Mesenchymal stem cell (in vitro differentiated cells and primary cell): ENCODE measurements around the gene ENPP3.

Experiments
- DNase-seq: peaks from one replicate; pipeline ENCODE4 v3.0.0-alpha.2; 2013
- H2AFZ ChIP-seq: one replicate; pipeline ENCODE4 v1.6.1; 2013; ENCODE audit warnings: low read depth, mild to moderate bottlenecking, control low read depth, inconsistent platforms, low read length, moderate library complexity
- H2AK5ac ChIP-seq: 2 replicates; pipeline ENCODE4 v1.6.1; 2013; ENCODE audit warnings: low read length, moderate library complexity, mild to moderate bottlenecking, inconsistent platforms; ENCODE audit not compliant: severe bottlenecking
- H2BK120ac ChIP-seq: one replicate; pipeline ENCODE4 v1.6.1; 2013; ENCODE audit warnings: low read depth, mild to moderate bottlenecking, inconsistent platforms, low read length, moderate library complexity
- H2BK12ac ChIP-seq, 2 experiments: one replicate each; pipeline ENCODE4 v1.6.1; 2013; ENCODE audit warnings: inconsistent platforms in 2 of 2, low read length in 2 of 2, mild to moderate bottlenecking in 2 of 2, moderate library complexity in 2 of 2, control low read depth in 1 of 2
- H2BK15ac ChIP-seq: one replicate; pipeline ENCODE4 v1.6.1; 2013; ENCODE audit warnings: mild to moderate bottlenecking, low read depth, inconsistent platforms; ENCODE audit not compliant: poor library complexity, severe bottlenecking
- H2BK5ac ChIP-seq: 2 replicates; pipeline ENCODE4 v1.6.1; 2013; ENCODE audit warnings: low read depth, mild to moderate bottlenecking, low read length, control low read depth, inconsistent platforms; ENCODE audit not compliant: poor library complexity, severe bottlenecking
- H3K14ac ChIP-seq, 2 experiments: one replicate each; pipeline ENCODE4 v1.6.1; 2013; ENCODE audit warnings: inconsistent platforms in 2 of 2, low read length in 2 of 2, control low read depth in 1 of 2, mild to moderate bottlenecking in 1 of 2, moderate library complexity in 1 of 2
- H3K18ac ChIP-seq, 2 experiments: one replicate each; pipeline ENCODE4 v1.6.1; 2013; ENCODE audit warnings: inconsistent platforms in 2 of 2, low read length in 2 of 2, control low read depth in 1 of 2, low read depth in 1 of 2, mild to moderate bottlenecking in 1 of 2
- H3K23ac ChIP-seq, 2 experiments: one replicate each; pipeline ENCODE4 v1.6.1; 2013; ENCODE audit warnings: inconsistent platforms in 2 of 2, low read length in 2 of 2, mild to moderate bottlenecking in 2 of 2, moderate library complexity in 2 of 2, control low read depth in 1 of 2
- H3K27ac ChIP-seq: 2 replicates; pipeline ENCODE4 v1.5.1; 2013; ENCODE audit warnings: mild to moderate bottlenecking, moderate library complexity, low read length, control low read depth, inconsistent platforms; ENCODE audit not compliant: poor library complexity, severe bottlenecking
- H3K27me3 ChIP-seq, 2 experiments: 2 replicates each; pipeline versions ENCODE4 v1.6.1 to v1.7.0; 2013; ENCODE audit warnings: low read length in 2 of 2, mild to moderate bottlenecking in 2 of 2, moderate library complexity in 2 of 2, control low read depth in 1 of 2, inconsistent platforms in 1 of 2; ENCODE audit not compliant: control insufficient read depth in 1 of 2, insufficient read depth in 1 of 2
- H3K36me3 ChIP-seq, 2 experiments: 2 replicates each; pipeline versions ENCODE4 v1.6.1 to v1.7.0; 2013; ENCODE audit warnings: low read length in 2 of 2, control low read depth in 1 of 2, inconsistent platforms in 1 of 2, low read depth in 1 of 2, mild to moderate bottlenecking in 1 of 2; ENCODE audit not compliant: insufficient read depth in 2 of 2, control insufficient read depth in 1 of 2
- H3K4ac ChIP-seq, 2 experiments: one replicate each; pipeline ENCODE4 v1.6.1; 2013; ENCODE audit warnings: inconsistent platforms in 2 of 2, low read length in 2 of 2, mild to moderate bottlenecking in 2 of 2, moderate library complexity in 2 of 2, control low read depth in 1 of 2, low read depth in 1 of 2
- H3K4me1 ChIP-seq: 2 replicates; pipeline ENCODE4 v1.6.1; 2013; ENCODE audit warnings: low read depth, low read length, control low read depth; ENCODE audit not compliant: control insufficient read depth, insufficient read depth
- H3K4me2 ChIP-seq: 2 replicates; pipeline ENCODE4 v1.6.1; 2013; ENCODE audit warnings: low read length, mild to moderate bottlenecking, inconsistent platforms; ENCODE audit not compliant: poor library complexity, severe bottlenecking
- H3K4me3 ChIP-seq, 2 experiments: 2 replicates each; pipeline versions ENCODE4 v1.5.1 to v1.7.0; 2013; ENCODE audit warnings: low read length in 2 of 2, mild to moderate bottlenecking in 2 of 2, control low read depth in 1 of 2, low read depth in 1 of 2; ENCODE audit not compliant: insufficient read depth in 1 of 2
- H3K79me1 ChIP-seq: replicated peaks from 2 replicates; pipeline ENCODE4 v1.6.1; 2013; ENCODE audit warnings: mild to moderate bottlenecking, control low read depth, low read length, inconsistent platforms; ENCODE audit not compliant: poor library complexity, severe bottlenecking
- H3K9ac ChIP-seq: 2 replicates; pipeline ENCODE4 v1.7.0; 2013; ENCODE audit warnings: mild to moderate bottlenecking, low read length, moderate library complexity
- H3K9me3 ChIP-seq: 2 replicates; pipeline ENCODE4 v1.7.0; 2013; ENCODE audit warnings: mild to moderate bottlenecking, low read length; ENCODE audit not compliant: control insufficient read depth
- H4K8ac ChIP-seq: one replicate; pipeline ENCODE4 v1.6.1; 2013; ENCODE audit warnings: inconsistent platforms, mild to moderate bottlenecking, low read length, moderate library complexity
- H4K91ac ChIP-seq: one replicate; pipeline ENCODE4 v1.6.1; 2013; ENCODE audit warnings: mild to moderate bottlenecking, low read length, inconsistent platforms
- whole genome bisulfite sequencing: methylation state at CpG from one replicate; pipeline ENCODE4 v1.1.7; 2013; ENCODE audit warnings: mixed read lengths; 5-methylcytosine and 5-hydroxymethylcytosine counted together

Gene ENPP3

GRCh38 chr6:131764350-131764749 is 127.2 kb downstream of the ENPP3 start:
- Histone ChIP-seq H4K91ac (no peak overlapping the region), H3K36me3 (no peaks in the 10 kb centered on the region), H2BK12ac (peak overlapping the region in 1 of 2 experiments; percentile 6), H2AK5ac (no peak overlapping the region), H3K9me3 (no peaks in the 10 kb centered on the region), H3K4me3 (no peak overlapping the region), H3K27me3 (no peaks in the 10 kb centered on the region), H3K4me1 (no peaks in the 10 kb centered on the region), H3K4ac (no peak overlapping the region), H2AFZ (no peak overlapping the region), H3K4me2 (no peak overlapping the region), H3K79me1 (no peaks in the 10 kb centered on the region), H2BK15ac (no peak overlapping the region), H3K14ac (no peak overlapping the region), H4K8ac (no peak overlapping the region), H3K27ac (peak overlapping the region; percentile 14), H2BK120ac (no peak overlapping the region), H3K18ac (no peak overlapping the region), H3K9ac (no peak overlapping the region), H2BK5ac (no peak overlapping the region), H3K23ac (no peak overlapping the region)
- peak; percentile 43 for DNase-seq
- WGBS: 98% methylated on average over 4 of the region's 4 CpGs

DNA sequence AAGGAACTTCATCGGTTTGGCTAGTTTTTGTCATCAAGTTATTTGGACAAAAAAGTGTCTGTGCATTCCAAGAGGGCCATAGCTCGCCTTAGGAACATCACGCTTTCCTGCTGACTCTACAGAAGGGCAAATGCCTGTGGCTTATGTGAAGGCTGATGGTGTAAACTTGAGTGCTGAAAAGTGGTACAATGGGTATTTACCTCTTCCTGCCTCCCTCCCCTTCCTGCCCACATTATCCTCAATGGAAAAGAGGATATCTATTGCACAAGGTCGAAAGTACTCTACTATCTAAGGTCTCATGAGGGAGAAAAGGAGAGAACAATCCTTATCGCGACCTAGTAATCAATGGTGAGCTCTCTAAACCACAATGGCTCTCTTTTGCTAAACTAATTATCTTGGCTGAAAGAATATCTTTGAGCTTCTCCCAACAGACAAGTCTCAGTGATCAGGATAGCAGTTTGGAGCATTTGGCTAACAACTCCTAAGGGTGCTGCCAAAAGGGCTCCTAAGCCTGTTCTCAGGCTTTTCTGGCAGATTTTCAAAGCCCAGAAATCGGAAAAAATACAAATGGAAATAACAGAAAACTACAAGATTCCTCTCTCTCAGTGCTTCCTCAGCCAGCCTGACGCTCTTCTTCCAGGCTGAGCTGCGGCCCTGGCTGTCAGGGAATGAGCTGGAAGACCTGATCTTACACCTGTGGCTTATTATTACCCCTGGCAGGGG is 128.1 kb downstream of the ENPP3 start:
- no peak overlapping the region for H4K8ac ChIP-seq
- 62% methylated on average over 8 of the region's 9 CpGs for WGBS
- peak overlapping the region; percentile 74 for H2AK5ac ChIP-seq
- H2BK12ac ChIP-seq: no peak overlapping the region
- peak overlapping the region; percentile 15 for H3K9ac ChIP-seq
- H3K9me3 ChIP-seq: no peaks in the 10 kb centered on the region
- H3K4ac ChIP-seq: no peak overlapping the region
- H3K4me1 ChIP-seq: no peaks in the 10 kb centered on the region
- no peak overlapping the region for H2BK5ac ChIP-seq
- peak overlapping the region in 1 of 2 experiments; percentile 67 for H3K18ac ChIP-seq
- H4K91ac ChIP-seq: no peak overlapping the region
- peak overlapping the region; percentile 54 for H2BK15ac ChIP-seq
- H3K27ac ChIP-seq: peak overlapping the region; percentile 17
- no peaks in the 10 kb centered on the region for H3K27me3 ChIP-seq
- no peak overlapping the region for H3K14ac ChIP-seq
- no peak overlapping the region for H3K23ac ChIP-seq
- peak overlapping the region; percentile 52 for H2BK120ac ChIP-seq
- H3K4me3 ChIP-seq: peak overlapping the region in 1 of 2 experiments; percentile 4
- no peaks in the 10 kb centered on the region for H3K36me3 ChIP-seq
- no peak overlapping the region for H3K4me2 ChIP-seq
- DNase-seq: peak; percentile 78
- H2AFZ ChIP-seq: no peak overlapping the region
- no peaks in the 10 kb centered on the region for H3K79me1 ChIP-seq

GRCh38 chr6:131765804-131766135 is 128.7 kb downstream of the ENPP3 start:
- Histone ChIP-seq H2AFZ (no peak overlapping the region), H3K27me3 (no peaks in the 10 kb centered on the region), H3K4me1 (no peaks in the 10 kb centered on the region), H2BK15ac (peak overlapping the region; percentile 54), H4K91ac (no peak overlapping the region), H3K23ac (no peak overlapping the region), H3K14ac (no peak overlapping the region), H2AK5ac (peak overlapping the region; percentile 74), H3K9ac (peak overlapping the region; percentile 15), H3K79me1 (no peaks in the 10 kb centered on the region), H3K4me3 (peak overlapping the region in 1 of 2 experiments; percentile 4), H3K4ac (no peak overlapping the region), H2BK12ac (no peak overlapping the region), H3K36me3 (no peaks in the 10 kb centered on the region), H2BK5ac (no peak overlapping the region), H3K4me2 (no peak overlapping the region), H2BK120ac (peak overlapping the region; percentile 64), H3K18ac (peak overlapping the region; percentile 48 to 67), H4K8ac (no peak overlapping the region), H3K9me3 (no peaks in the 10 kb centered on the region), H3K27ac (no peak overlapping the region)
- 100% methylated on average over 3 of the region's 4 CpGs for WGBS
- no peak for DNase-seq

DNA sequence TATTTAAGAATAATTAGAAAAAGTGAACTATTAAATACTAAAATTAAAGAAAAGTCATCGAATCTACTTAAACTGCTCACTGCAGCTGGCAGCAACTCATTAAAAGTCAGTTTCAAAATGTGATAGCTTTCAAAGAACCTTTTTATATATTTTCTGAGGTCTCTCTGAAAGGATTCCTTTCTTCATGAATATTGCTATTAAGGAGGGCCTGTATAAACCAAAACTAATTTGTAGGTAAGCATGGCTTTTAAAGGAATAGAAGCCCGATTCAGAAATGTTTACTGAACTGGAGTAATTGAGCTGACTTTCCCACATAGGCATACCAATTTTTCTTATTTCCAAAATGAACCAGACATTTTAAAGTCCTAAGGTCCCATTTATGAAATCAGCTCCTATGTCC is 129.5 kb downstream of the ENPP3 start:
- Histone ChIP-seq H4K8ac (no peak overlapping the region), H2BK120ac (no peak overlapping the region)
- 100% methylated on average over 1 of the region's 2 CpGs for WGBS

More for the DNA sequence above, 129.5 kb downstream of the ENPP3 start:
- no peak overlapping the region for H3K18ac ChIP-seq
- no peak overlapping the region for H3K9ac ChIP-seq
- H3K4me2 ChIP-seq: no peak overlapping the region
- no peak overlapping the region for H2BK15ac ChIP-seq
- no peak overlapping the region for H3K14ac ChIP-seq
- H3K23ac ChIP-seq: no peak overlapping the region
- no peaks in the 10 kb centered on the region for H3K36me3 ChIP-seq
- no peak overlapping the region for H2BK5ac ChIP-seq
- no peak overlapping the region for H2AFZ ChIP-seq
- H3K4me1 ChIP-seq: no peaks in the 10 kb centered on the region
- no peak overlapping the region for H2BK12ac ChIP-seq
- DNase-seq: no peak
- H3K4me3 ChIP-seq: no peak overlapping the region
- no peak overlapping the region for H4K91ac ChIP-seq
- H3K9me3 ChIP-seq: no peaks in the 10 kb centered on the region
- H3K79me1 ChIP-seq: no peaks in the 10 kb centered on the region
- H3K4ac ChIP-seq: no peak overlapping the region
- no peaks in the 10 kb centered on the region for H3K27me3 ChIP-seq
- H3K27ac ChIP-seq: no peak overlapping the region
- H2AK5ac ChIP-seq: no peak overlapping the region
